A549 treated with CpdA at 1 μM for 4 hours (cell line): ENCODE results near the gene SPACA5B. TPM values are rescaled to one million over a fixed set of nuclear protein-coding genes. Genes with fewer than 3 reads are reported as not detected.

Experiments used
- total RNA-seq: library from RNA; stranded (reverse); fragments of 200-300 nt; extraction: Qiagen RNA extraction; gene quantifications from 5 replicates; pipeline ENCODE4 v1.2.3, GENCODE V29; 2022; ENCODE audit warnings: low read depth

Gene SPACA5B
- not detected in 5 replicates for total RNA-seq

GRCh38 chrX:48130326-48130725 is at the start of gene SPACA5B:
SPACA5B (plus strand) TSS chrX:48130626; CDS start chrX:48130688, 62 bp downstream.

Other genes starting within 250 kb of the SPACA5B start
- gene ZNF182, start 126.6 kb upstream of the SPACA5B start, total RNA-seq: 2.9 to 5.0 TPM (median 3.6 TPM) in 5 replicates
- gene SPACA5, start 123.6 kb upstream of the SPACA5B start, total RNA-seq: not detected in 5 replicates
- 0.10 to 0.35 TPM (median 0.29 TPM) in 5 replicates for gene ZNF630, start 59.0 kb upstream of the SPACA5B start, total RNA-seq
- not detected in 5 replicates for gene SSX5, start 66.2 kb downstream of the SPACA5B start, total RNA-seq
- gene SSX1, start 124.8 kb downstream of the SPACA5B start, total RNA-seq: 0.14 TPM in 1 of 5 replicates, not detected in the others
- gene SSX3, start 226.1 kb downstream of the SPACA5B start, total RNA-seq: not detected in 5 replicates